Tibial nerve (tissue), 3 donors: ENCODE measurements around the gene IRX2.

Experiments
- CTCF ChIP-seq, 5 experiments: fragments of 200-600 bp in 3 of 5; fragments of 450-650 bp in 2 of 5; sonication (generic) in 3 of 5; IDR thresholded peaks; one replicate each; pipeline ENCODE4 v1.5.1; 2016 to 2019; ENCODE audit warnings: antibody characterized with exemption in 5 of 5, mild to moderate bottlenecking in 3 of 5, moderate library complexity in 2 of 5
- POLR2A ChIP-seq, 2 donors: fragments of 450-650 bp; IDR thresholded peaks; one replicate each; pipeline ENCODE4 v1.6.1; 2017; ENCODE audit warnings: antibody characterized with exemption in 2 of 2, mild to moderate bottlenecking in 2 of 2, moderate library complexity in 2 of 2

DNA sequence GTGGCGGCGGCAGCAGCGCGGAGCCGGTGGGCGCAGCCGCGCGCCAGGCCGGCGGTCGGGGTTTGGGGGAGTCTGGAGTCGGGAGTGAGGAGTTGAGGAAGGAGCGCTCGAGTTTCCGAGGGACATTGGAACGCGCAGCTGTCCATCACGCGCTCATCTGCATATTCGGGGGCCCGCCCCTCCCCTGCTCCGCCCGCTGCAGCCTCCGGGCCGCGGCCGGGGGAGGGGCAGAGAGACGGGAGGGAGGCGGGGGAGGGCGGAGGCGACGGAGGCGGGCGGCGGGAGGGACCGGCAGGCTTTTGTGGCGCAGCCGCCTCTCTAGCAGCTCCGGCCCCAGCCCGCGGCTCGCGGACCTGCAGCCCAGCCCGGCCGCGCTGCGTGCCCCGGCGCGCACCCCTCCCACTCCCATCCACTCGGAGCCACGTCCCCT lies at the start of gene IRX2:
- TF ChIP-seq CTCF (IDR thresholded peaks at IDR 0.05): no peak
- no peak for TF ChIP-seq POLR2A (IDR thresholded peaks at IDR 0.05)
